K562 (cell line): ENCODE results near the gene MPZL1. TPM values are rescaled to one million over a fixed set of nuclear protein-coding genes. Genes with fewer than 3 reads are reported as not detected.

ENCODE experiments used
- ATF3 ChIP-seq, 2 experiments: fragments of 450-650 bp in 1 of 2; sonication (generic) in 1 of 2; formaldehyde crosslinking in 1 of 2; IDR thresholded peaks in 1 of 2; conservative IDR thresholded peaks in 1 of 2; 2 replicates each; pipeline versions ENCODE4 v1.6.1 to v1.8.1; 2016 to 2023; ENCODE audit warnings: mild to moderate bottlenecking in 2 of 2, moderate library complexity in 2 of 2, inconsistent platforms in 1 of 2, missing genetic modification reagents in 1 of 2
- BCLAF1 ChIP-seq, 2 experiments: fragments of 450-650 bp in 1 of 2; IDR thresholded peaks; 2 replicates each; pipeline ENCODE4 v1.6.1; 2011 to 2017; ENCODE audit warnings: low read depth in 2 of 2, antibody characterized with exemption in 1 of 2, borderline replicate concordance in 1 of 2, low read length in 1 of 2, mild to moderate bottlenecking in 1 of 2, mixed read lengths in 1 of 2; ENCODE audit not compliant: control insufficient read depth in 1 of 2
- CEBPG ChIP-seq, 3 experiments: fragments of 200-800 bp in 1 of 3; sonication (Bioruptor generic) in 1 of 3; sonication (generic) in 1 of 3; formaldehyde crosslinking in 1 of 3; IDR thresholded peaks in 2 of 3; conservative IDR thresholded peaks in 1 of 3; 2 replicates each; pipeline versions ENCODE4 v1.6.1 to v1.8.0; 2016 to 2022; ENCODE audit warnings: missing compliant biosample characterization in 2 of 3, missing genetic modification characterization in 2 of 3, mild to moderate bottlenecking in 1 of 3, missing genetic modification reagents in 1 of 3
- FOXJ3 ChIP-seq: sonication (generic); formaldehyde crosslinking; IDR thresholded peaks from 2 replicates; pipeline ENCODE4 v1.4.0; 2020; ENCODE audit warnings: mild to moderate bottlenecking, missing genetic modification reagents
- FOXP1 ChIP-seq: sonication (generic); formaldehyde crosslinking; IDR thresholded peaks from 2 replicates; pipeline ENCODE4 v1.8.0; 2022; ENCODE audit warnings: mild to moderate bottlenecking, missing genetic modification reagents
- IRF1 ChIP-seq: sonication (generic); formaldehyde crosslinking; IDR thresholded peaks from 2 replicates; pipeline ENCODE4 v1.8.0; 2022; ENCODE audit warnings: missing genetic modification reagents, mild to moderate bottlenecking, borderline replicate concordance
- JUND ChIP-seq, 2 experiments: IDR thresholded peaks; 2 replicates in 1 of 2; 3 replicates in 1 of 2; pipeline ENCODE4 v1.6.1; 2011; ENCODE audit warnings: borderline replicate concordance in 2 of 2, low read depth in 2 of 2, low read length in 2 of 2, improper control_type of control experiment in 1 of 2, missing biosample characterization in 1 of 2, missing genetic modification characterization in 1 of 2, missing genetic modification reagents in 1 of 2
- LARP7 ChIP-seq: fragments of 450-650 bp; IDR thresholded peaks from 2 replicates; pipeline ENCODE4 v1.6.1; 2016
- NR2F6 ChIP-seq: fragments of 450-650 bp; formaldehyde crosslinking; IDR thresholded peaks from 2 replicates; pipeline ENCODE4 v1.4.0; 2020; ENCODE audit warnings: mild to moderate bottlenecking
- PRPF4 ChIP-seq: fragments of 200-400 bp; formaldehyde crosslinking; IDR thresholded peaks from one replicate; pipeline ENCODE4 v1.6.1; 2017; ENCODE audit warnings: low read length, low read depth, mild to moderate bottlenecking; ENCODE audit not compliant: insufficient read depth, poor library complexity, severe bottlenecking
- RFX7 ChIP-seq: fragments of 250-450 bp; sonication (Bioruptor Pico); IDR thresholded peaks from 2 replicates; pipeline ENCODE4 v1.5.1; 2021; ENCODE audit warnings: mild to moderate bottlenecking
- SOX6 ChIP-seq: fragments of 450-650 bp; IDR thresholded peaks from 2 replicates; pipeline ENCODE4 v1.6.1; 2014; ENCODE audit warnings: mild to moderate bottlenecking
- STAG1 ChIP-seq: sonication (generic); formaldehyde crosslinking; IDR thresholded peaks from 2 replicates; pipeline ENCODE4 v1.5.0; 2020; ENCODE audit warnings: missing genetic modification reagents, borderline replicate concordance
- USF2 ChIP-seq: sonication (generic); formaldehyde crosslinking; IDR thresholded peaks from 2 replicates; pipeline ENCODE4 v1.5.0; 2020; ENCODE audit warnings: missing genetic modification reagents
- ZBTB1 ChIP-seq: sonication (generic); formaldehyde crosslinking; IDR thresholded peaks from 2 replicates; pipeline ENCODE4 v1.8.1; 2023; ENCODE audit warnings: missing genetic modification reagents, low read depth, mild to moderate bottlenecking, borderline replicate concordance
- ZBTB12 ChIP-seq: fragments of 250-450 bp; sonication (Bioruptor Pico); IDR thresholded peaks from 2 replicates; pipeline ENCODE4 v1.4.0; 2020
- ZKSCAN1 ChIP-seq: fragments of 150-350 bp; IDR thresholded peaks from 2 replicates; pipeline ENCODE4 v1.6.1; 2016; ENCODE audit warnings: low read depth, low read length
- ZNF512 ChIP-seq: IDR thresholded peaks from 2 replicates; pipeline ENCODE4 v1.6.1; 2016; ENCODE audit warnings: missing genetic modification characterization, missing compliant biosample characterization
- polyA plus RNA-seq, 8 experiments: library from polyadenylated mRNA; depleted of rRNA in 4 of 8; stranded (reverse) in 5 of 8; unstranded in 3 of 8; fragments of >200 nt; fragmentation: Nextera tagmentation in 2 of 8; fragmentation: Illumina TruSeq in 1 of 8; extraction: Ambion mirVana in 2 of 8; extraction: Trizol in 1 of 8; gene quantifications; 2 replicates each; pipeline versions ENCODE4 v1.2.1 to v1.2.3, GENCODE V29; 2011 to 2014; ENCODE audit warnings: inconsistent platforms in 1 of 8, missing spikeins in 1 of 8
- total RNA-seq, 7 experiments: library from RNA; depleted of rRNA in 6 of 7; stranded (reverse); fragments of >200 nt in 6 of 7; fragmentation: Illumina TruSeq in 2 of 7; extraction: Trizol in 2 of 7; gene quantifications; 2 replicates each; pipeline versions ENCODE4 v1.2.1 to v1.2.3, GENCODE V29; 2011 to 2021; ENCODE audit warnings: low replicate concordance in 1 of 7

MPZL1 gene
- total and polyA plus RNA-seq, 9 of the 15 experiments (the other 6 are each of a cell fraction or from before 2014, with no cell fraction given): 14.5 to 153 (median 66.5) TPM

- TF ChIP-seq ZBTB12 (CRISPR knock-in tag) (no peak), FOXP1 (no peak), BCLAF1 (IDR thresholded peaks at IDR 0.05; ENCODE audit: borderline replicate concordance in 1 of 2, control insufficient read depth in 1 of 2, low read depth in 2 of 2, low read length in 1 of 2) (no peak), FOXJ3 (no peak), RFX7 (CRISPR knock-in tag) (no peak), IRF1 (no peak), ATF3 (IDR thresholded peaks at IDR 0.05) (peak; percentile 70), ATF3 (CRISPR knock-in tag; conservative IDR thresholded peaks at IDR 0.05) (no peak), ZNF512 (tag) (no peak), CEBPG (CRISPR knock-in tag; IDR thresholded peaks at IDR 0.05) (no peak), CEBPG (tag; conservative IDR thresholded peaks at IDR 0.05 in 1 of 2, IDR thresholded peaks at IDR 0.05 in 1 of 2) (no peak), LARP7 (no peak), JUND (IDR thresholded peaks at IDR 0.05; ENCODE audit: borderline replicate concordance, low read depth, low read length) (peak; percentile 76; the same call in 1 of the 2 replicates), JUND (tag; IDR thresholded peaks at IDR 0.05; ENCODE audit: borderline replicate concordance, low read depth, low read length) (peak; percentile 76), ZBTB1 (no peak), USF2 (CRISPR knock-in tag) (no peak), NR2F6 (CRISPR knock-in tag) (no peak), SOX6 (no peak), STAG1 (CRISPR knock-in tag) (no peak), ZKSCAN1 (no peak), PRPF4 (no peak)
Observed at GRCh38 chr1:167747988-167748387, 26.2 kb downstream of the MPZL1 start (continued).
